Measurements from ENCODE around the gene ZCCHC17.

The ZCCHC17 gene

DNA sequence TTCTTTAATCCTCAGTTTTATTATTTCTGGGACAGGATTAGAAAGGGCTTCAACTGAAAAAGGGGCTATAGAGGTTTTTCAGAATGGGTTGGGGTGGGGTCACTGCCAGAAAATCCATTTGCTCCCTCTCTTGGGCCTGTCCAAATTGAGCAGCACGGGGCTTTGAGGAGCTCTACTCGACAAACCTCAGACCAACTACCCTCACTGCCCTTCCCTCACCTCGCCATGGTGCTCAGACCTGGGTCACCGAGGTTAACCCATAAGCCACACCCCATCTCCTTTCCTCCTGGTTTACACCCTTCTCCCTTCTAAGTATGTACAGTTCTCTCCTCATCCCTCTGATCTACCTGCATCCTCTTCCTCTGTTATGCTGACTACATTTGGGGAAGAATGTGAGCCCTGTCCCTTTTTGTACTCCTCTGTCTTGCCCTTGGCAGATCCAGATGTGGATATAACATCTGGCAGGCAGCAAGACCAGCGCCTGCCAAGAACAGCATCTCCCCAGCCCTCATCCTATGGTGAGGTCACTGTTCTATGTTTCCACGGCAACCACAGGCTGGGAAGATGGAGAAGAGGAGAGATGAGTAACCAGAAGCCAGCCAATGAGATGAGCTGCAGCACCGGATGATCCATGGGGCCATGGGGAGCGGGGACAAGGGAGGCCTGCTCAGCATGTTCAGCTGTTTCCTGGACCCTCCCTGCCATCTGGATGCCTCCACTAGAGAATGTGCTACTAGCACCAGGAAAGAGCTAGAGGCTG, 79.7 kb downstream of the ZCCHC17 start:
- Histone ChIP-seq H3K14ac (ENCODE audit: low read length) (no peak overlapping the region), H3K4ac (ENCODE audit: low read length) (no peak overlapping the region), H2BK12ac (ENCODE audit: low read length) (no peak overlapping the region), H3K27me3 (ENCODE audit: control insufficient read depth in 3 of 3, insufficient read depth in 3 of 3, low read depth in 1 of 3, low read length in 3 of 3) (peaks cover 0 to 8% (median 0%) of the 10 kb centered on the region in 3 experiments), H3K27ac (replicated peaks; ENCODE audit: low read length) (no peak overlapping the region), H2BK5ac (ENCODE audit: low read length) (no peak overlapping the region), H2BK15ac (ENCODE audit: low read length) (no peak overlapping the region), H2BK120ac (ENCODE audit: low read depth, low read length) (no peak overlapping the region), H3K4me3 (ENCODE audit: low read length in 2 of 2) (no peak overlapping the region), H3K4me1 (ENCODE audit: control insufficient read depth in 2 of 2, insufficient read depth in 1 of 2, low read depth in 1 of 2, low read length in 2 of 2) (peaks cover 23 to 31% of the 10 kb centered on the region in 2 donors), H3K4me2 (ENCODE audit: insufficient read depth, low read length, poor library complexity, severe bottlenecking) (no peak overlapping the region), H3K18ac (ENCODE audit: low read length) (no peak overlapping the region), H4K91ac (ENCODE audit: low read depth, low read length, poor library complexity) (no peak overlapping the region), H2AFZ (ENCODE audit: low read length) (peak overlapping the region; percentile 18), H2AK5ac (ENCODE audit: low read depth, low read length) (no peak overlapping the region), H4K8ac (ENCODE audit: low read depth, low read length) (no peak overlapping the region), H3K36me3 (replicated peaks in 1 of 2; ENCODE audit: control insufficient read depth in 2 of 2, insufficient read depth in 2 of 2, low read length in 2 of 2) (no peaks in the 10 kb centered on the region), H3K23ac (ENCODE audit: low read depth, low read length, poor library complexity) (no peak overlapping the region), H3K9ac (ENCODE audit: low read depth, low read length, poor library complexity) (no peak overlapping the region), H3K79me1 (ENCODE audit: low read depth, low read length) (no peaks in the 10 kb centered on the region), H3K9me3 (replicated peaks in 1 of 2; ENCODE audit: control insufficient read depth in 2 of 2, insufficient read depth in 1 of 2, low read depth in 1 of 2, low read length in 2 of 2) (no peaks in the 10 kb centered on the region)
- WGBS, 2 donors (ENCODE audit: extremely low coverage in 2 of 2, insufficient read length in 2 of 2, insufficient replicate concordance in 1 of 2): no CpG with 5 or more reads among the region's 8 CpGs
- DNase-seq (ENCODE audit: low spot score): peak; percentile 36

DNA sequence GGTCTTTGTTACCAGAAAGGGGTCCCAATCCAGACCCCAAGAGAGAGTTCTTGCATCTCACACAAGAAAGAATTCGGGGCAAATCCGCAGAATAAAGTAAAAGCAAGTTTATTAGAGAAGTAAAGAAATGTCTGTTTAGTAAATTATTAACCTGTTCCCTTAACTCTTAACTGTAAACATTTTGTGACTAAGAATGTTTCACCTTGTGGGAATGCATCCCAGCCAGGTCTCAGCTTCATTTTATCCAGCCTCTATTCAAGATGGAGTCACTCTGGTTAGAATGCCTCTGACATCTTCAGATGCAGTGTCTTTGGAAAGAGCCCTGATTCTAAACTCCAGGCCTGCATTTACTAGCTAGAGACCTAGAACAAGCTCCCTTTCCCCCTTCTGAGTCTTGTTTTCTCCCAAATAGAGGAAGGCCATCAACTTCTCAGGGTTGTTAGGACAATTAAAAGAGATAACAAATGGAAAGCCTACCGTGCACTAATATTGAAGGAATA, 80.6 kb downstream of the ZCCHC17 start:
- H3K14ac ChIP-seq (ENCODE audit: low read length): no peak overlapping the region
- DNase-seq (ENCODE audit: low spot score): no peak
- no peaks in the 10 kb centered on the region for H3K9me3 ChIP-seq (replicated peaks in 1 of 2; ENCODE audit: control insufficient read depth in 2 of 2, insufficient read depth in 1 of 2, low read depth in 1 of 2, low read length in 2 of 2)
- no peak overlapping the region for H3K27ac ChIP-seq (replicated peaks; ENCODE audit: low read length)
- H2BK120ac ChIP-seq (ENCODE audit: low read depth, low read length): no peak overlapping the region
- no peak overlapping the region for H3K18ac ChIP-seq (ENCODE audit: low read length)
- no peak overlapping the region for H3K4me2 ChIP-seq (ENCODE audit: insufficient read depth, low read length, poor library complexity, severe bottlenecking)
- peaks cover 0 to 4% (median 0%) of the 10 kb centered on the region in 3 experiments for H3K27me3 ChIP-seq (ENCODE audit: control insufficient read depth in 3 of 3, insufficient read depth in 3 of 3, low read depth in 1 of 3, low read length in 3 of 3)
- no peak overlapping the region for H3K23ac ChIP-seq (ENCODE audit: low read depth, low read length, poor library complexity)
- WGBS, 2 donors (ENCODE audit: extremely low coverage in 2 of 2, insufficient read length in 2 of 2, insufficient replicate concordance in 1 of 2): no CpG with 5 or more reads among the region's 3 CpGs
- no peak overlapping the region for H2BK15ac ChIP-seq (ENCODE audit: low read length)
- H2AFZ ChIP-seq (ENCODE audit: low read length): peak overlapping the region; percentile 18
- H3K4ac ChIP-seq (ENCODE audit: low read length): no peak overlapping the region
- H3K4me1 ChIP-seq (ENCODE audit: control insufficient read depth in 2 of 2, insufficient read depth in 1 of 2, low read depth in 1 of 2, low read length in 2 of 2): peaks cover 20 to 25% of the 10 kb centered on the region in 2 donors
- H3K36me3 ChIP-seq (replicated peaks in 1 of 2; ENCODE audit: control insufficient read depth in 2 of 2, insufficient read depth in 2 of 2, low read length in 2 of 2): no peaks in the 10 kb centered on the region
- H2BK5ac ChIP-seq (ENCODE audit: low read length): no peak overlapping the region
- no peak overlapping the region for H2AK5ac ChIP-seq (ENCODE audit: low read depth, low read length)
- no peak overlapping the region for H4K8ac ChIP-seq (ENCODE audit: low read depth, low read length)
- H3K4me3 ChIP-seq (ENCODE audit: low read length in 2 of 2): no peak overlapping the region
- H4K91ac ChIP-seq (ENCODE audit: low read depth, low read length, poor library complexity): no peak overlapping the region
- H3K9ac ChIP-seq (ENCODE audit: low read depth, low read length, poor library complexity): no peak overlapping the region
- H2BK12ac ChIP-seq (ENCODE audit: low read length): no peak overlapping the region
- no peaks in the 10 kb centered on the region for H3K79me1 ChIP-seq (ENCODE audit: low read depth, low read length)

GRCh38 chr1:31378001-31378400, 81.2 kb downstream of the ZCCHC17 start:
- Histone ChIP-seq H3K4me3 (ENCODE audit: low read length in 2 of 2) (no peak overlapping the region), H2BK12ac (ENCODE audit: low read length) (no peak overlapping the region), H3K9ac (ENCODE audit: low read depth, low read length, poor library complexity) (no peak overlapping the region), H4K91ac (ENCODE audit: low read depth, low read length, poor library complexity) (no peak overlapping the region), H3K27ac (replicated peaks; ENCODE audit: low read length) (no peak overlapping the region), H4K8ac (ENCODE audit: low read depth, low read length) (no peak overlapping the region), H3K23ac (ENCODE audit: low read depth, low read length, poor library complexity) (no peak overlapping the region), H2AFZ (ENCODE audit: low read length) (no peak overlapping the region), H2BK120ac (ENCODE audit: low read depth, low read length) (no peak overlapping the region), H3K4ac (ENCODE audit: low read length) (no peak overlapping the region), H3K27me3 (ENCODE audit: control insufficient read depth in 3 of 3, insufficient read depth in 3 of 3, low read depth in 1 of 3, low read length in 3 of 3) (no peaks in the 10 kb centered on the region), H3K4me1 (ENCODE audit: control insufficient read depth in 2 of 2, insufficient read depth in 1 of 2, low read depth in 1 of 2, low read length in 2 of 2) (peaks cover 15 to 21% of the 10 kb centered on the region in 2 donors), H3K14ac (ENCODE audit: low read length) (no peak overlapping the region), H2BK15ac (ENCODE audit: low read length) (no peak overlapping the region), H3K4me2 (ENCODE audit: insufficient read depth, low read length, poor library complexity, severe bottlenecking) (no peak overlapping the region), H3K18ac (ENCODE audit: low read length) (no peak overlapping the region), H3K9me3 (replicated peaks in 1 of 2; ENCODE audit: control insufficient read depth in 2 of 2, insufficient read depth in 1 of 2, low read depth in 1 of 2, low read length in 2 of 2) (no peaks in the 10 kb centered on the region), H2BK5ac (ENCODE audit: low read length) (no peak overlapping the region), H3K79me1 (ENCODE audit: low read depth, low read length) (no peaks in the 10 kb centered on the region), H2AK5ac (ENCODE audit: low read depth, low read length) (no peak overlapping the region), H3K36me3 (replicated peaks in 1 of 2; ENCODE audit: control insufficient read depth in 2 of 2, insufficient read depth in 2 of 2, low read length in 2 of 2) (no peaks in the 10 kb centered on the region)
- DNase-seq (ENCODE audit: low spot score): no peak

- no peaks in the 10 kb centered on the region for H3K36me3 ChIP-seq (replicated peaks in 1 of 2; ENCODE audit: control insufficient read depth in 2 of 2, insufficient read depth in 2 of 2, low read length in 2 of 2)
- H2AFZ ChIP-seq (ENCODE audit: low read length): no peak overlapping the region
- H2AK5ac ChIP-seq (ENCODE audit: low read depth, low read length): no peak overlapping the region
- H3K4me3 ChIP-seq (ENCODE audit: low read length in 2 of 2): no peak overlapping the region
- peaks cover 9 to 16% of the 10 kb centered on the region in 2 donors for H3K4me1 ChIP-seq (ENCODE audit: control insufficient read depth in 2 of 2, insufficient read depth in 1 of 2, low read depth in 1 of 2, low read length in 2 of 2)
- H3K4ac ChIP-seq (ENCODE audit: low read length): no peak overlapping the region
- H3K14ac ChIP-seq (ENCODE audit: low read length): no peak overlapping the region
- no peak overlapping the region for H2BK5ac ChIP-seq (ENCODE audit: low read length)
- no peak overlapping the region for H3K18ac ChIP-seq (ENCODE audit: low read length)
- H4K91ac ChIP-seq (ENCODE audit: low read depth, low read length, poor library complexity): no peak overlapping the region
- no CpG with 5 or more reads among the region's 3 CpGs for WGBS, 2 donors (ENCODE audit: extremely low coverage in 2 of 2, insufficient read length in 2 of 2, insufficient replicate concordance in 1 of 2)
- no peak overlapping the region for H3K23ac ChIP-seq (ENCODE audit: low read depth, low read length, poor library complexity)
- H3K27me3 ChIP-seq (ENCODE audit: control insufficient read depth in 3 of 3, insufficient read depth in 3 of 3, low read depth in 1 of 3, low read length in 3 of 3): no peaks in the 10 kb centered on the region
- H3K9ac ChIP-seq (ENCODE audit: low read depth, low read length, poor library complexity): no peak overlapping the region
- no peak for DNase-seq (ENCODE audit: low spot score)
- no peak overlapping the region for H4K8ac ChIP-seq (ENCODE audit: low read depth, low read length)
- H2BK15ac ChIP-seq (ENCODE audit: low read length): no peak overlapping the region
- H3K4me2 ChIP-seq (ENCODE audit: insufficient read depth, low read length, poor library complexity, severe bottlenecking): no peak overlapping the region
- no peak overlapping the region for H2BK120ac ChIP-seq (ENCODE audit: low read depth, low read length)
- H2BK12ac ChIP-seq (ENCODE audit: low read length): no peak overlapping the region
- H3K79me1 ChIP-seq (ENCODE audit: low read depth, low read length): no peaks in the 10 kb centered on the region
- no peak overlapping the region for H3K27ac ChIP-seq (replicated peaks; ENCODE audit: low read length)
- no peaks in the 10 kb centered on the region for H3K9me3 ChIP-seq (replicated peaks in 1 of 2; ENCODE audit: control insufficient read depth in 2 of 2, insufficient read depth in 1 of 2, low read depth in 1 of 2, low read length in 2 of 2)
These were observed 83.3 kb downstream of the ZCCHC17 start for GRCh38 chr1:31380181-31380580.
